ENCODE data around the gene PNMA6E. TPM values are rescaled to one million over a fixed set of nuclear protein-coding genes. Genes with fewer than 3 reads are reported as not detected.

Gene PNMA6E
- total and polyA plus RNA-seq, 2 of the 13 experiments (the other 11 are each of a cell fraction or from before 2014, with no cell fraction given), result not detected

- TF ChIP-seq PAXIP1 (CRISPR knock-in tag; conservative IDR thresholded peaks at IDR 0.05) (no peak), ZNF251 (CRISPR knock-in tag; IDR thresholded peaks at IDR 0.05) (no peak), MXI1 (IDR thresholded peaks at IDR 0.05; ENCODE audit: borderline replicate concordance, low read depth, low read length) (no peak)
Observed at GRCh38 chrX:153421856-153422255, 20.7 kb upstream of the PNMA6E start (continued).

- in situ Hi-C loops (cut with HindIII; ENCODE audit: extremely low pct_ligation_motif_present, low pct_unique_long_range_greater_than_20kb), result no loop called here
- no peaks in the 10 kb centered on the region for H3K79me2 ChIP-seq (ENCODE audit: insufficient read depth, low read length)
- H3K27ac ChIP-seq (ENCODE audit: extremely low read length, insufficient read depth, low read length), result no peak overlapping the region
- no peaks in the 10 kb centered on the region for H3K9me3 ChIP-seq (ENCODE audit: low read length)
- intact Hi-C loops (cut with micrococcal nuclease; ENCODE audit: unreplicated experiment), result no loop called here
- no peak for ATAC-seq
- no peak overlapping the region for H3K9ac ChIP-seq (ENCODE audit: insufficient read depth, low read depth, low read length)
- no peaks in the 10 kb centered on the region for H3K36me3 ChIP-seq (replicated peaks in 1 of 2; ENCODE audit: control insufficient read depth in 1 of 2, insufficient read depth in 2 of 2, low read length in 2 of 2)
- no peak overlapping the region for H2AFZ ChIP-seq (ENCODE audit: low read length)
- no peak for DNase-seq (ENCODE audit: low spot score)
- BruUV-seq (replicated peaks), result no TSS peak
- no peaks in the 10 kb centered on the region for H4K20me1 ChIP-seq (ENCODE audit: insufficient read depth, low read length)
- WGBS (ENCODE audit: low lambda C conversion rate), result 93% methylated on average over 6 of the region's 91 CpGs
- POLR2A ChIA-PET, result no interaction called here
- CTCF ChIA-PET (ENCODE audit: low intra/inter-chr PET ratio, low total read pairs), result no interaction called here
- H3K4me3 ChIP-seq (replicated peaks in 1 of 3; ENCODE audit: insufficient read depth in 1 of 3, low read depth in 2 of 3, low read length in 3 of 3), result no peak overlapping the region
- peaks cover 3 to 41% of the 10 kb centered on the region in 2 experiments; a peak in 3 of 5 replicates for H3K27me3 ChIP-seq (ENCODE audit: control insufficient read depth in 1 of 2, insufficient read depth in 2 of 2, low read length in 2 of 2)
- no peak for FAIRE-seq
- no peak overlapping the region for H3K4me2 ChIP-seq (ENCODE audit: low read depth, low read length)
- no peaks in the 10 kb centered on the region for H3K4me1 ChIP-seq (ENCODE audit: insufficient read depth, low read length)
- TF ChIP-seq SIX4 (CRISPR knock-in tag; IDR thresholded peaks at IDR 0.05) (no peak), ZEB1 (IDR thresholded peaks at IDR 0.05; ENCODE audit: insufficient replicate concordance, low read depth) (no peak), ZNF687 (CRISPR knock-in tag; IDR thresholded peaks at IDR 0.05) (no peak), PHB2 (IDR thresholded peaks at IDR 0.05; ENCODE audit: partially characterized antibody) (no peak), ZNF24 (IDR thresholded peaks at IDR 0.05) (no peak), ZNF124 (CRISPR knock-in tag; IDR thresholded peaks at IDR 0.05) (no peak), ATF6 (CRISPR knock-in tag; conservative IDR thresholded peaks at IDR 0.05) (no peak), FOSL1 (CRISPR knock-in tag; IDR thresholded peaks at IDR 0.05; ENCODE audit: borderline replicate concordance) (no peak), AKAP8 (CRISPR knock-in tag; IDR thresholded peaks at IDR 0.05) (no peak), ZNF550 (CRISPR knock-in tag; IDR thresholded peaks at IDR 0.05; ENCODE audit: borderline replicate concordance) (no peak), MBD4 (IDR thresholded peaks at IDR 0.05; ENCODE audit: borderline replicate concordance, low read length) (no peak)
Observed at GRCh38 chrX:153420851-153421599, 19.9 kb upstream of the PNMA6E start.

All from HepG2 (cell line).